ENCODE data around the gene NFKBIZ. TPM values are rescaled to one million over a fixed set of nuclear protein-coding genes. Genes with fewer than 3 reads are reported as not detected.

NFKBIZ gene
- total RNA-seq, 3 donors from 2014 or later, result 52.2 to 694 (median 243) TPM

GRCh38 chr3:101811875-101812274 lies 37.4 kb upstream of the NFKBIZ start:
- no peaks in the 10 kb centered on the region for H3K9me3 ChIP-seq
- intact Hi-C loops (cut with DNase I; ENCODE audit: low total_unique reads), result loop anchor here (10.0 kb wide), 1 partner anchor 413 kb away; no protein-coding TSS in a partner anchor
- no peak overlapping the region for H3K27ac ChIP-seq
- H3K36me3 ChIP-seq, result no peaks in the 10 kb centered on the region
- no peak for TF ChIP-seq CTCF (IDR thresholded peaks at IDR 0.05)
- no peak for TF ChIP-seq POLR2A (IDR thresholded peaks at IDR 0.05)
- no peak for TF ChIP-seq POLR2AphosphoS5 (IDR thresholded peaks at IDR 0.05)
- DNase-seq (ENCODE audit: low spot score in 2 of 2), result no peak
- H3K4me1 ChIP-seq, result no peaks in the 10 kb centered on the region
- H3K4me3 ChIP-seq, result no peak overlapping the region
- no peaks in the 10 kb centered on the region for H3K27me3 ChIP-seq

DNA sequence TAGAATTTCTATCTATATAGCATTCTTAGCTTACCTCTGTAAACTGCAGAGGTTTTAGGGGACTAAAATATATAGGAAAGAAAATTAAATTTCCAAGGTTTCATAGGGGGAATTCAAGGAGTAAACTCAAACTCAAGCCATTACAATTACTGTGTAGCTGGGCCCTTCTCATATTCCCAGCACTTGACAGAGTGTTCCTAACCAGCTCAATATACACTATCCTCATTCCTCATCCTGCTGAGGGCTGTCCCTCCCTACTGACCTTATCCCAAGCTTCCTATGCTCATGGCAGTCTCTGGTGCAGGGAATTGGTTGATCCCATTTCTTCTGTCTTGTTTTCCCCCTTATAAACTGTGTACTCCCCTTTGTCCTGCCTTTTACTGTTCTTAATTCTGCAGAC lies 36.4 kb upstream of the NFKBIZ start:
- H3K9me3 ChIP-seq, result no peaks in the 10 kb centered on the region
- H3K27ac ChIP-seq, result no peak overlapping the region
- no peaks in the 10 kb centered on the region for H3K36me3 ChIP-seq
- H3K4me3 ChIP-seq, result no peak overlapping the region
- no peaks in the 10 kb centered on the region for H3K27me3 ChIP-seq
- intact Hi-C loops (cut with DNase I; ENCODE audit: low total_unique reads), result loop anchor here (10.0 kb wide), 1 partner anchor 412 kb away; no protein-coding TSS in a partner anchor
- TF ChIP-seq POLR2AphosphoS5 (IDR thresholded peaks at IDR 0.05), result no peak
- TF ChIP-seq POLR2A (IDR thresholded peaks at IDR 0.05), result no peak
- no peak for TF ChIP-seq CTCF (IDR thresholded peaks at IDR 0.05)
- H3K4me1 ChIP-seq, result no peaks in the 10 kb centered on the region
- no peak for DNase-seq (ENCODE audit: low spot score in 2 of 2)

DNA sequence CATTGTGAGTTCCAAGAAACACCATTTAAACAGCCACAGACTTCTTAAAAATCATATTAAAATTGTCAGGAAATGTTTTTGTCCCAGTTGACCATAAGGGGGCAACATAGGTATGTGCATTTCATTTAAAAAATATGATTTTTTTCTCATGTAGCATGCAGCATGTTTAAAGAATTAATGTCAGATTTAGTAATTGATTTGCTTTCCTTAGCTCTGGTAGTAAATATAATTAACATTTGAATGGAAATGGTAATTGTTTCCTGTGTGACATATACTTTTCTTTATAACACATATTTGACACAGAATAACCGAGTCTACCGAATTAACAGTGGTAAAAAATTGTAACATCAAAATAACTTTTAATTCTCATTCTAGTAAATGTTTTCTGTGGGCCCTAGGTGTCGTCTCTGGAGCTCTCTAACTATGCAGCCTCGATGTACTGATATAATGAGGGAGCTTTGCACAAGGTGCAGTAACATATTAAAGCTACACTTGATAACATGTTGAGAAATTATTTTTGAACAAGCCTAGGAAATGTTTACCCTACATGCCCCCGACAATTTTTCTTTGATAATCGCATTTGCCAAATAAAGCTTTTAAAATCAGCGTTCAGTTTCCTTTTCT lies 35.4 kb upstream of the NFKBIZ start:
- intact Hi-C loops (cut with DNase I; ENCODE audit: low total_unique reads), result loop anchor here (10.0 kb wide), 1 partner anchor 411 kb away; no protein-coding TSS in a partner anchor

DNA sequence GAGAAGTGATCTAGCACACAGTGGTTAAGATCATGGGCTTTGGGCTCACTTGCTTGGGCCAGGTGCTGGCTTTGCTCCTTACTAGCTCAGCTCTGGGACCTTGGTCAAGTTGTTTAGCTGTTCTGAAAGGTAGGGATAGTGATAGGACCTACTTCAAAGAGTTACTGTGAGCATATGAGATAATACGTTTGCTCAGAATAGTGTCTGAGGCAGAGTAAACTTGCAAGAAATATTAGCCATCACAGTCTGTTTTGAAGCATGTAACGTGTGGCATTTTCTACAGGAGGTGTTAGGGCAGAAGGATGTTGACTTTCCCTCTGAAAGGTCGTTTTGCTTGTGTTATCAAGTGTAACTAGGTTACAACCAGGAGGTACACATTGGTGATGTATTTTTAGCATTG lies 34.5 kb upstream of the NFKBIZ start:
- H3K36me3 ChIP-seq, result no peaks in the 10 kb centered on the region
- H3K4me1 ChIP-seq, result no peaks in the 10 kb centered on the region
- H3K27ac ChIP-seq, result no peak overlapping the region
- no peak overlapping the region for H3K4me3 ChIP-seq
- TF ChIP-seq CTCF (IDR thresholded peaks at IDR 0.05) (no peak), POLR2A (IDR thresholded peaks at IDR 0.05) (no peak), POLR2AphosphoS5 (IDR thresholded peaks at IDR 0.05) (no peak)
- H3K27me3 ChIP-seq, result no peaks in the 10 kb centered on the region
- no peaks in the 10 kb centered on the region for H3K9me3 ChIP-seq
- DNase-seq (ENCODE audit: low spot score in 2 of 2), result no peak
- intact Hi-C loops (cut with DNase I; ENCODE audit: low total_unique reads), result loop anchor here (10.0 kb wide), 1 partner anchor 410 kb away; no protein-coding TSS in a partner anchor

More for the DNA sequence above, 35.4 kb upstream of the NFKBIZ start:
- Histone ChIP-seq H3K4me1 (no peaks in the 10 kb centered on the region), H3K27me3 (no peaks in the 10 kb centered on the region), H3K27ac (no peak overlapping the region), H3K4me3 (no peak overlapping the region), H3K36me3 (no peaks in the 10 kb centered on the region), H3K9me3 (no peaks in the 10 kb centered on the region)
- DNase-seq (ENCODE audit: low spot score in 2 of 2), result no peak
- TF ChIP-seq CTCF (IDR thresholded peaks at IDR 0.05) (peak; percentile 9 to 62 (median 56)), POLR2A (IDR thresholded peaks at IDR 0.05) (no peak), POLR2AphosphoS5 (IDR thresholded peaks at IDR 0.05) (no peak)
